Neural progenitor cell (in vitro differentiated cells): ENCODE data around the gene CES5A.
"Not testable (repeated sequence)": the region's sequence is repeated elsewhere in the genome, so short reads cannot be mapped to it uniquely, and the experiment has no call there.

Source experiments
- CTCF ChIP-seq: fragments of 200-600 bp; sonication (generic); IDR thresholded peaks from 2 replicates; pipeline ENCODE4 v1.5.1; 2017; ENCODE audit warnings: antibody characterized with exemption, mild to moderate bottlenecking
- EZH2 ChIP-seq: fragments of 200-600 bp; sonication (generic); IDR thresholded peaks from 2 replicates; pipeline ENCODE4 v1.6.1; 2017; ENCODE audit warnings: antibody characterized with exemption, mild to moderate bottlenecking, moderate library complexity
- EZH2phosphoT487 ChIP-seq: fragments of 200-600 bp; sonication (generic); IDR thresholded peaks from 2 replicates; pipeline ENCODE4 v1.6.1; 2017; ENCODE audit warnings: antibody characterized with exemption

DNA sequence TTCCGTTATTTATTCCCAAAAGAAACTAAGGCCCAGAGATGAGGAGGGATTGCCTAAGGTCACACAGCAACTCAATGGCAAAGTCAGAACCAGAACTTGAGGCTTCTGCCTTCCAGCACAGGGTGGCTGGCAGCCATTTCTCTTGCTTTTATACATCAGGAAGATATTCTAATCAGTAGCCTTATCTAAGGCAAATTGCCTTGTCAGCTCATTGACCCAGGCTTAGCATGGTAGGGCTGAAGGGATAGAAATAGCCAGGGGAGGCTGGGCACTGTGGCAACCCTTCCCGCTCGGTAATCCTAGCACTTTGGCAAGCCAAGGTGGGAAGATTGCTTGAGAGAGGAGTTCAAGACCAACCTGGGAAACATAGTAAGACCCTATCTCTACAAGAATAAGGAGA is 40.0 kb downstream of the CES5A start:
- not testable (repeated sequence) for TF ChIP-seq EZH2, CTCF, EZH2phosphoT487
